ENCODE results near the gene KRT39. TPM values are rescaled to one million over a fixed set of nuclear protein-coding genes. Genes with fewer than 3 reads are reported as not detected.
A peak's percentile ranks its signal among the peaks of the same experiment; 100 is the strongest.

The KRT39 gene
- polyA plus RNA-seq, 1 donor = not detected

DNA sequence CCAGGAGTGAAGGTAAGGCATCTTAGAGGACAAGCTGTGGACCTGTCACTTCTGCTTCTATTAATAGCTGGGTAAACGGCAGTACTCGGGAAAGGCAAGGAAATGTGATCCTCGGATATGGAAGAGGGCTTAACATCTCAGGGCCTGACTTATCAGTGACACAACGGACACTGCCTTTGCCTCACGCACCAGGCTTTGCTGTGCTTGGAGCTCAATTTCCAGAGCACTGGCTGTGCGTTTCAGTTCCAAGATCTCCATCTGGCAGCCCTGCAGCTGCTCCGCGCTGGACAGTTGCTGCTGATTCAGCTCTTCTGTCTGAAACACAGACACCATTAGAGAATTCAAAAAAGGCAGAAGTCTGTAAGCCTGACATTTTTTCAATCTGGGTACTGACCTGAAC, 13.8 kb upstream of the KRT39 start:
- DNase-seq = no peak

DNA sequence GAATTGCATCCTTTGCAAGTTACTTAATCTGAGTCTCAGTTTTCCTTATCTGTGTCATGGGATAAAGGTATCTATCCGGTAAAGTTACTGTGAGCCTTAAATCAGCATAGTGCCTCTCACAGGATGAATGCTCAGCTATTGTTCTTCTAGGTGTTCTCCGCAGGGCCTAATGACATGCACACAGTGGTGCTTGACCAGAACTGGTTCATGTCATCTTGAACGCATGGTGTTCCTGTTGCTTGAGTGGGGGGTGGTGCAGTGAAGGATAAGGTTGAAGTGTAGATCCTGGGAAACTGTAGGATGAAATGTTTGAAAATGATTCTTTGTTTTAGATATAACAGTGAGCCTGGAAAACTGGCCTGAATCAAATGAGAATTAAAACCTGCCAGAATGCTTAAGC, 13.4 kb upstream of the KRT39 start:
- DNase-seq = no peak

DNA sequence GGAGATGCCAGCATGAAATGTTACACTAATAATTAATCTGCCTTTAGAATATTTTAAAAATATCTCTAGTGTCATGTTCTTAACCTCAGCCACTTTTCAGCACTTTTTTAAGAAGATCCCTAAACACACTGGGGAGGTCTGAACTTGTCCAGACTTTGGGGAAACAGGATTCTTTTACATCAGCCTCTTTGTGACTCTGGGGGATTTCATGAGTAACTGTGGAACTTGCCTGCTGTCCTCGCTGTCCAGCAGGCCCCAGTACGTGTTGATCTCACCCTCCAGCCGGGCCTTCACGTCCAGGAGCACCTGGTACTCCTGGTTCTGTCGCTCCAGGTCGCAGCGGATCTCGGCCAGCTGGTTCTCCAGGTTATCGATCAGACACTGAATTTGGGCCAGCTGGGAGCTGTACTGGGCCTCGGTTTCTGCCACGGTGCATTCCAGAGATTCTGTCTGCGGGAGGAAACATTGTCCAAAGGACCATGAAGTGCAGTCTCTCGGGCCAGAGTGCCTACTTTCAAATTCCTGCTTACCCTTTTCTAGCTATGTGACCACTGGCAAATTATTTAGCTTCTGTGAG, 11.9 kb upstream of the KRT39 start:
- no peak for DNase-seq

- DNase-seq = no peak
Measured at GRCh38 chr17:40975516-40975915, 8.8 kb upstream of the KRT39 start.

DNA sequence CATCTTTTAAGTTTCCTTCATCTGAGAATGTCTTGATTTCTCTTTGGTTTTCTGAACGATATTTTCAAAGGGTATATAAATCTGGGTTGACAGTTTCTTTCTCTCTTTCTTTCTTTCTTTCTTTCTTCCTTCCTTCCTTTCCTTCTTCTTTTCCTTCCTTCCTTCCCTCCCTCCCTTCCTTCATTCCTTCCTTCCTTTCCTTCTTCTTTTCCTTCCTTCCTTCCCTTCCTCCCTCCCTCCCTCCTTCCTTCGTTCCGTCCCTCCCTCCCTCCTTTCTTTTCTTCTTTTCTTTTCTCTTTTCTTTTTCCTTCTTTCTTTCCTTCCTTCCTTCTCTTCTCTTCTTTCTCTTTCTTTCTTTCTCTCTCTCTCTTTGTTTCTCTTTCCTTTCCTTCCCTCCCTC, 7.6 kb upstream of the KRT39 start:
- DNase-seq = no peak

DNA sequence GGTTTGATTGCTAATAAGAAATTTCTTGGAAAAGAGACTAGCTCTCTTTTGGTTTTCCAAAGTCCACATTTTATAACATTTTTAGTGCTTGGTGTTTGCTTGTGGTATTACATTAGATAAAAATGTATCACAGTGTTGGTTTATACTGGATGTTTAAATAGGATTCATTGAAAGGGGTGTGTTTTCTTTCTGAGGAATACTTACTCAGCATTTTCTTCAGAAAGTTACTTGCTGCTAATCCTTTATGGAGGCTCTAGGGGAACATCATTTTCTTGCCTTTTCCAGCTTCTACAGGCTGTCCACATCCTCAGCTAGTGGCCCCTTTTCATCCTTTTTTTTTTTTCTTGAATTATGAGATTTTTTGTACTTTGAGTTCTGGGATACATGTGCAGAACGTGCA, 834 bp upstream of the KRT39 start:
- no peak for DNase-seq

- DNase-seq = no peak
Measured at GRCh38 chr17:40963838-40964237, 2.9 kb downstream of the KRT39 start.

- no peak for DNase-seq
Measured at GRCh38 chr17:40962059-40962561, 4.6 kb downstream of the KRT39 start.

GRCh38 chr17:40961591-40961990, 5.2 kb downstream of the KRT39 start:
- no peak for DNase-seq

DNA sequence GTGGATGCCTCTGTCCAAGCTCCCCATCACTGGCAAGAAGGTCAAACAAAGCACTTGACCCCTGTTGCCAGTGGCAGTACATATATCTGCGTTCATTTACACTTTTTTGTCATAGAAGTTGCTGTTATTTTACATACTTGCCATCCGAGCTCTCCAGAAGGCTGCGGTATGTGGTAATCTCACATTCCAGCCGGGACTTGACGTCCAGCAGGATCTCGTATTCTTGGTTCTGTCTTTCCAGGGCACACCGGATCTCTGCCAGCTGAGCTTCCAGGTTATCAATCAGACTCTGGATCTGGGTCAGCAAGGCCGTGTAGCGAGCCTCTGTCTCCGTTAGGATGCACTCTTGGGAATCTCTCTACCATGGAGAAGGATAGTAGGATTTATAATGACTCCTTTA, 6.6 kb downstream of the KRT39 start:
- DNase-seq = no peak

- no peak for DNase-seq
Measured at GRCh38 chr17:40958086-40958953, 8.4 kb downstream of the KRT39 start.

DNA sequence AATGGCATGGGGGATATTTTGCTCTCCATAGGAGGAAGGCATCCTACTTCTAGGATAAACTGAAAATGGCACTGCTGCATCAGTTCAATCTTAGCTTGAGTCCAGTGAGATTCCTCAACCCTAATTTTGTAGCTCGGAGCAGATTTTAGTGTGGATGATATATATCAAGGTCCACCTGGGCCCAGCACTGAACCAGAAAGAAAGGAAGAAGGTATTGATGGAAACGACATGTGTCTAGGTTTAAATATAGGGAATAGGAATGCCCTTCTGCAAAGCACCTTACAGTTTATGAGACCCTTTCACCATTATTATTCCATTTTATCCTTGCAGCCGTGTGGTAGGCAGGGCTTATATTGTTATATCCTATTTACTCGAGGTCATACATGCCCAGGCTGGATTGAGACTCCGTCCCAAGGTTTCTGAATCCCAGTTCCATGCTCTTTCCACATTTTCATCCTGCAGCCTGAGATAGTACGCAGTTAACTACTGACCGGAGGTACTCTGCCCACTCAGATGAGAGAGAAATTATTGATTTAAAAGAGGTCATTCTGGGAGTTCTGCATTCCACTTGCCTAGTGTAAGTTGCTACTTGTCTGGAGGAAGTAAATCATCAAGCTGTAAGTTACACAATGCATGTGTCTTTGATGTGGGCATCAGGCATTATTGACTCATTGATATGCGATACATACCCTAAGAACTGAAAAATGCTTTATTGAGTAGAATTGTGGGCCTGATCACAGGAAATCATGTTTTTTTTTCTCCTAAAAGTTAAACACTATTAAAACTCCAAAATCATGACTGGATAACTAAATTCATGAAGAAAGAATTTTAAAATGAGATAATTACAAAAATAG, 10.1 kb downstream of the KRT39 start:
- DNase-seq = no peak

DNA sequence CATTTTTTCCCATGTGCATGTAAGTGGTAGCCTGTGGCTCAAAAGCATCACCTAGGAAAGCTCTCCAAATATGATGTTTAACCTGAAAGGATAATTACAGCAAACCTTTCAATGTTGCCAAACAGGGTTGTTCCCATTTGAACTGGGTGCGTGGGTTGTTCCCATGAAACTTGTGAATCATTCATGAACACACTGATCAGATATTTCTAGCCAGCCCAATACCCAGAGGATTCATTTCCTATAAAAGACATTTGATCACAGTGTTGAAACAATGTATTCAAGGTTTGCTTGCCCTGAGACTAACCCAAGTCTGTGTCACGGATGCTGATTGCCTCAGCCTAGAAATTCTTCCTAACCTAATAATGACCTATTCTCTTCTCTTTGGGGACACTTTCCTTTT, 12.9 kb downstream of the KRT39 start:
- DNase-seq = no peak

DNA sequence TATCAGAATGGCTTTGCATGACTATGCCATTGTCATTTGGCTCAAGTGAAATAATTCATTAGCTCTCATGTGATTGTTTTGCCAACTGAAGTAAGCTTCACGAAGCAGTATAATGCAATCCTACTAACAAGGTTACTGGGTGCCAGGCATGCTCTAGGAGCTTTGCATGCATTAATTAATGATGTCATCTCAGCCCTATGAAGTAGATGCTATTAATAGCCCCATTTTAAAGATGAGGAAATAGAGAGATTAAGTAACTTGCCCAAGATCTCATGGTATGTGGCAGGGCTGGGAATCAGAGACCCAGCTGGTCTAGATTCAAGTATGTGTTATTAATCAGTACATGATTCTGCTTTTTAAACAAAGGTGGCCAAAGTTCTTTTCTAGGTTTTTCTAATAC, 14.1 kb downstream of the KRT39 start:
- DNase-seq = no peak

GRCh38 chr17:40952154-40952553, 14.6 kb downstream of the KRT39 start:
- peak; percentile 33 for DNase-seq

GRCh38 chr17:40951011-40951622, 15.6 kb downstream of the KRT39 start:
- no peak for DNase-seq

GRCh38 chr17:40950176-40950575, 16.6 kb downstream of the KRT39 start:
- no peak for DNase-seq

DNA sequence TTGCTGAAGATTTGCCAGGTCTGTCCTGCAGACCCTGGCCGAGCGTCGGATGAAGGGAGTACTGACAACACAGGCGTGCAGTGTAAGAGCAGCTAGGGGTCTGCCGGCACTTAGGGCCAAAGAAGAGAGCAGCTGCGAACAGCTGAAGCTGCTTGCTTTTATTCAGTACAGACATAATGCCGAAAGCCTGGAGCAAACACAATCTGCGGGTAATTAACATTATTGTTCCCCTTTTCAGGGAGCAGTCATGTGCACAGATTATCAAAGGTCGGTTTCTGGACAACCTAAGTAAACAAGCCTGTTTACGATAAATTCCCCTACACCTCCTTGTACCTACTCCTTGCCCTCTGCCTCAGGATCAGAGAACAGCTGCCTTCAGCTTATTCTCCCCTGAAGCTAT, 17.3 kb downstream of the KRT39 start:
- DNase-seq = no peak

DNA sequence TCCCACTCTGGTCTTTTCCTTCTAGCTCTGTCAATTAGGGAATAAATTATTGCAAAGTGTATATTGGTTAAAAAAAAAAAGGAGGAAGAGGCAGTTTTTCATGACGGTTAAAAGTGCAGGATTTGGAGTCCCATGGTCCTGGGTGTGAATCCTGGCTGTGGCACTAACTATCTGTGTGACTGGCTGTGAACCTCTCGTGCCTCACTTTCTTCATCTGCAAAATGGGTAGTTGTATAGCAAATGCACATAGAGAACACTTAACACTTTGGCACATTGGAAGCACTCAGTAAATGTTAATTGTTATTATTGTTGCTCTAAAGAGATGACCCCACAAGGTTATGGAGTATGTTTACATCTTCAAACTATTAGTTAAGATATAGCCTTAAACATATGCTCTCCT, 18.8 kb downstream of the KRT39 start:
- no peak for DNase-seq

DNA sequence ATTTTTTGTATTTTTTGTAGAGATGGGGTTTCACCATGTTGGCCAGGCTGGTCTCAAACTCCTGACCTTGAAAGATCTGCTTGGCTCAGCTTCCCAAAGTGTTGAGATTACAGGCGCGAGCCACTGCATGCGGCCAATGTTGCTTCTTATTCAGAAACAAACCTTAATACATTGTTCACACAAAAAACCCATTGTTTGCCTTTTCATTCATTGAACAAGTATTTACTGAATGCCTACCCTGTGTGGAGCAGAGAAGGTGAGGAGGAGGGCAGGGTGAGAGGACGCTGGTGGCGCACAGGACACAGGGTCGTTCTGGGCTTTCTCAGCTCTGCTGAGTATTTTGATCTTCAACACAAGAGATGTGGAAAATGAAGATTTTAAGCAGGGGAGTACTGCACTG, 21.3 kb downstream of the KRT39 start:
- DNase-seq = no peak

GRCh38 chr17:40944531-40944930, 22.2 kb downstream of the KRT39 start:
- DNase-seq = no peak

GRCh38 chr17:40942553-40942952, 24.2 kb downstream of the KRT39 start:
- DNase-seq = no peak
